Anterior cingulate cortex (tissue), 58 donors: ENCODE measurements around the gene RXRG.

Experiments used
- DNase-seq, 58 donors: peaks; one replicate each; lab custom pipeline; 2025; lab: John Stamatoyannopoulos, UW

Gene RXRG

GRCh38 chr1:165415068-165415467 lies 29.9 kb downstream of the RXRG start:
- no peak for DNase-seq

GRCh38 chr1:165414620-165415019 lies 30.3 kb downstream of the RXRG start:
- DNase-seq = no peak

GRCh38 chr1:165411396-165411795 lies 33.5 kb downstream of the RXRG start:
- no peak for DNase-seq

GRCh38 chr1:165409657-165410358 lies 35.1 kb downstream of the RXRG start:
- DNase-seq = peak in 1 of 58 donors; percentile 2

GRCh38 chr1:165408518-165408917 lies 36.4 kb downstream of the RXRG start:
- DNase-seq = no peak

- DNase-seq = no peak
Observed at GRCh38 chr1:165407398-165407797, 37.5 kb downstream of the RXRG start.

GRCh38 chr1:165403835-165404482 lies 41.0 kb downstream of the RXRG start:
- DNase-seq = peak in 16 of 58 donors; percentile 1 to 42 (median 10)

- DNase-seq = no peak
Observed at GRCh38 chr1:165402517-165403111, 42.3 kb downstream of the RXRG start.

- no peak for DNase-seq
Observed at GRCh38 chr1:165397944-165398343, 47.0 kb downstream of the RXRG start.

GRCh38 chr1:165395901-165396300 lies 49.0 kb downstream of the RXRG start:
- DNase-seq = no peak

- no peak for DNase-seq
Observed at GRCh38 chr1:165395478-165395877, 49.4 kb downstream of the RXRG start.

- peak in 56 of 58 donors; percentile 7 to 77 (median 60) for DNase-seq
Observed at GRCh38 chr1:165392634-165393571, 52.0 kb downstream of the RXRG start.

GRCh38 chr1:165389609-165390008 lies 55.3 kb downstream of the RXRG start:
- no peak for DNase-seq

- DNase-seq = no peak
Observed at GRCh38 chr1:165387961-165388360, 57.0 kb downstream of the RXRG start.

- DNase-seq = no peak
Observed at GRCh38 chr1:165387505-165387904, 57.4 kb downstream of the RXRG start.

- DNase-seq = peak in 22 of 58 donors; percentile 1 to 50 (median 24)
Observed at GRCh38 chr1:165383599-165384405, 61.1 kb downstream of the RXRG start.

- peak in 36 of 58 donors; percentile 8 to 83 (median 33) for DNase-seq
Observed at GRCh38 chr1:165383067-165383466, 61.9 kb downstream of the RXRG start.

- DNase-seq = no peak
Observed at GRCh38 chr1:165381745-165382505, 63.0 kb downstream of the RXRG start.

GRCh38 chr1:165376811-165377311 lies 68.1 kb downstream of the RXRG start:
- no peak for DNase-seq
